ENCODE data around the gene FGFR3.

The FGFR3 gene

GRCh38 chr4:1746919-1747602 is 46.0 kb upstream of the FGFR3 start:
- TF ChIP-seq CTCF (IDR thresholded peaks at IDR 0.05), result no peak
- H3K27ac ChIP-seq, result no peak overlapping the region
- no peak overlapping the region for H3K4me3 ChIP-seq
- DNase-seq (ENCODE audit: low spot score), result no peak

DNA sequence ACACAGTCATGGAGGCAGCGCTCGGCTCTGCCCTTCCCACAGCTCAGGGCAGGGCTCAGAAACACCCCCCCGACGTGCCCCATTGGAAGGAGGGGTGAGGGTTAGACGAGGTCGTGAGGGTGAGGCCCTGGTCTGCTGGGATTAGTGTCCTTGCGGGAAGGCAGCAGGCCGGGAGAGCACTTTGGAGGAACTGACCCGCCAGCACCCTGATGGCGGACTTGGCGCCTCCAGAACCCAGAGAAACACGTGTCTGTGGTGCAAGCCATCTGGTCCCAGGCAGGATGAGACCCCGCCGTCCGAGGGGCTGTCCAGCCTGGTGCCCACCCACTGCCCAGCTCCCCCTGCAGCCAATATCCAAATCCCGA is 45.5 kb upstream of the FGFR3 start:
- TF ChIP-seq CTCF (IDR thresholded peaks at IDR 0.05), result no peak
- no peak for DNase-seq (ENCODE audit: low spot score)
- Histone ChIP-seq H3K27ac (no peak overlapping the region), H3K4me3 (no peak overlapping the region)

GRCh38 chr4:1748465-1748995 is 44.6 kb upstream of the FGFR3 start:
- no peak overlapping the region for H3K27ac ChIP-seq
- DNase-seq (ENCODE audit: low spot score), result no peak
- TF ChIP-seq CTCF (IDR thresholded peaks at IDR 0.05), result peak; percentile 18
- no peak overlapping the region for H3K4me3 ChIP-seq

- Histone ChIP-seq H3K4me3 (no peak overlapping the region), H3K27ac (no peak overlapping the region)
- TF ChIP-seq CTCF (IDR thresholded peaks at IDR 0.05), result no peak
- no peak for DNase-seq (ENCODE audit: low spot score)
Observed at GRCh38 chr4:1749370-1749769, 43.7 kb upstream of the FGFR3 start.

DNA sequence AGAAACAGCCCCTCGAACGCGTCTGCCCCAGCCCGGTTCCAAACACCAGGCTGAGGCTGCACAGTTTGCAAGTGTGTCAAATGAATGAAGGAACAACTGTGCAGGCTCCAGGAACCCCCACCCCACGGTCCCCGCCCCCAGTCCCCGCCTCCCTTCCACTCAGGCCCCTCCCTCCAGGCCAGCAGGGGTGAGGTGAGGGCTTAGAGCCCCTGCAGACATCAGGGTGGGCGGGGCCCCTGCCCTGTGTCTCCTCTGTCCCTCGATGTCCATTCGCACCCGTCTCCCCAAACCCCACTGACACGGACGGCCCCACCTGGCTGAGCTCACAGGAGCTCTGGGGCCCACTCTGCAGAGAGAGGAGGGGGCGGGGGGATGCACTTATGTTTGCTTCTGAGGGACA is 43.3 kb upstream of the FGFR3 start:
- H3K4me3 ChIP-seq, result no peak overlapping the region
- H3K27ac ChIP-seq, result no peak overlapping the region
- DNase-seq (ENCODE audit: low spot score), result no peak
- TF ChIP-seq CTCF (IDR thresholded peaks at IDR 0.05), result no peak

- no peak for TF ChIP-seq CTCF (IDR thresholded peaks at IDR 0.05)
- no peak overlapping the region for H3K4me3 ChIP-seq
- H3K27ac ChIP-seq, result no peak overlapping the region
- DNase-seq (ENCODE audit: low spot score), result no peak
Observed at GRCh38 chr4:1750381-1751154, 42.5 kb upstream of the FGFR3 start.

Measured in coronary artery (tissue), 2 donors.